HepG2 (cell line): ENCODE results near the gene ADRM1. TPM values are rescaled to one million over a fixed set of nuclear protein-coding genes. Genes with fewer than 3 reads are reported as not detected.

Experiments used
- ATAC-seq: fragments of 200-7000 bp; cut with Tn5 transposase; 3 replicates; pipeline ENCODE4 v1.9.1; 2020; ENCODE audit warnings: mild to moderate bottlenecking, moderate library complexity
- BruUV-seq: library from RNA; stranded (reverse); fragments of 400-500 nt; replicated peaks from 2 replicates; lab custom pipeline; 2021; lab: Mats Ljungman, UMichigan
- CTCF ChIA-PET: fragments of 300-600 bp; formaldehyde crosslinking; extraction: SDS; loops from one replicate; lab custom pipeline; 2021; ENCODE audit warnings: low total read pairs, inconsistent platforms, low intra/inter-chr PET ratio; lab: Yijun Ruan, JAX
- POLR2A ChIA-PET: fragments of 350-600 bp; sonication (Branson Sonifier 250); formaldehyde crosslinking; loops from one replicate; lab custom pipeline; 2020; ENCODE audit warnings: antibody characterized with exemption, inconsistent platforms; lab: Yijun Ruan, JAX
- DNase-seq: peaks from one replicate; pipeline ENCODE4 v3.0.0-alpha.2; 2015; ENCODE audit warnings: low spot score
- FAIRE-seq: peaks from 3 replicates; lab custom pipeline; 2011; peaks lifted over from hg19 to GRCh38; lab: Jason Lieb, UNC
- H2AFZ ChIP-seq: one replicate; pipeline ENCODE4 v1.6.1; 2011; ENCODE audit warnings: low read length, inconsistent platforms
- H3K27ac ChIP-seq: fragments of 300-600 bp; 3 replicates; pipeline ENCODE4 v1.8.0; 2011; ENCODE audit warnings: mixed run types, mild to moderate bottlenecking, mixed read lengths, low read length, inconsistent platforms; ENCODE audit not compliant: insufficient read depth; ENCODE audit errors: extremely low read length
- H3K27me3 ChIP-seq, 2 experiments: fragments of 200-600 bp in 1 of 2; 2 replicates in 1 of 2; 3 replicates in 1 of 2; pipeline versions ENCODE4 v1.6.0 to v1.8.0; 2011; ENCODE audit warnings: low read length in 2 of 2, mild to moderate bottlenecking in 2 of 2, moderate library complexity in 2 of 2, inconsistent platforms in 1 of 2; ENCODE audit not compliant: insufficient read depth in 2 of 2, control insufficient read depth in 1 of 2
- H3K36me3 ChIP-seq, 2 experiments: fragments of 200-600 bp in 1 of 2; replicated peaks in 1 of 2; 2 replicates in 1 of 2; 3 replicates in 1 of 2; pipeline versions ENCODE4 v1.5.1 to v1.8.0; 2011; ENCODE audit warnings: low read length in 2 of 2, inconsistent platforms in 1 of 2; ENCODE audit not compliant: insufficient read depth in 2 of 2, control insufficient read depth in 1 of 2
- H3K4me1 ChIP-seq: 2 replicates; pipeline ENCODE4 v1.5.1; 2012; ENCODE audit warnings: low read length, inconsistent platforms; ENCODE audit not compliant: insufficient read depth
- H3K4me2 ChIP-seq: 2 replicates; pipeline ENCODE4 v1.6.0; 2011; ENCODE audit warnings: low read depth, low read length, inconsistent platforms
- H3K4me3 ChIP-seq, 3 experiments: fragments of 200-600 bp in 1 of 3; sonication (generic), shearing (Covaris generic) in 1 of 3; replicated peaks in 1 of 3; 2 replicates each; pipeline ENCODE4 v1.5.1; 2011 to 2016; ENCODE audit warnings: low read length in 3 of 3, inconsistent platforms in 2 of 3, low read depth in 2 of 3, mild to moderate bottlenecking in 2 of 3, control low read depth in 1 of 3, mixed read lengths in 1 of 3; ENCODE audit not compliant: insufficient read depth in 1 of 3
- H3K79me2 ChIP-seq: one replicate; pipeline ENCODE4 v1.6.1; 2011; ENCODE audit warnings: low read length, inconsistent platforms; ENCODE audit not compliant: insufficient read depth
- H3K9ac ChIP-seq: 2 replicates; pipeline ENCODE4 v1.6.0; 2011; ENCODE audit warnings: mild to moderate bottlenecking, low read depth, low read length, inconsistent platforms; ENCODE audit not compliant: insufficient read depth
- H3K9me3 ChIP-seq: 2 replicates; pipeline ENCODE4 v1.5.1; 2012; ENCODE audit warnings: mild to moderate bottlenecking, low read length
- H4K20me1 ChIP-seq: 2 replicates; pipeline ENCODE4 v1.6.0; 2011; ENCODE audit warnings: inconsistent platforms, mild to moderate bottlenecking, low read length, moderate library complexity; ENCODE audit not compliant: insufficient read depth
- CBFB ChIP-seq: sonication (generic); formaldehyde crosslinking; IDR thresholded peaks from 2 replicates; pipeline ENCODE4 v1.4.0; 2020; ENCODE audit warnings: missing genetic modification reagents
- CERS6 ChIP-seq: sonication (generic); formaldehyde crosslinking; IDR thresholded peaks from 2 replicates; pipeline ENCODE4 v1.5.0; 2020; ENCODE audit warnings: missing genetic modification reagents
- CREB1 ChIP-seq, 2 experiments: fragments of 450-650 bp in 1 of 2; IDR thresholded peaks; 2 replicates each; pipeline ENCODE4 v1.6.1; 2016 to 2017; ENCODE audit warnings: control low read depth in 1 of 2, mild to moderate bottlenecking in 1 of 2, missing compliant biosample characterization in 1 of 2, missing genetic modification characterization in 1 of 2
- EEA1 ChIP-seq: sonication (generic); formaldehyde crosslinking; IDR thresholded peaks from 2 replicates; pipeline ENCODE4 v1.5.1; 2020; ENCODE audit warnings: mild to moderate bottlenecking, missing genetic modification reagents, borderline replicate concordance
- GATAD1 ChIP-seq: IDR thresholded peaks from 2 replicates; pipeline ENCODE4 v1.6.1; 2016; ENCODE audit warnings: missing genetic modification reagents, missing compliant biosample characterization
- HBP1 ChIP-seq: IDR thresholded peaks from 2 replicates; pipeline ENCODE4 v1.6.1; 2016; ENCODE audit warnings: low read depth, control low read depth
- HOXA5 ChIP-seq: sonication (generic); formaldehyde crosslinking; IDR thresholded peaks from 2 replicates; pipeline ENCODE4 v1.4.0; 2020; ENCODE audit warnings: missing genetic modification reagents
- KDM5A ChIP-seq: fragments of 200-600 bp; sonication (generic); IDR thresholded peaks from 2 replicates; pipeline ENCODE4 v1.7.0; 2018; ENCODE audit warnings: antibody characterized with exemption, mild to moderate bottlenecking, low read length, borderline replicate concordance
- NR1H2 ChIP-seq: sonication (generic); formaldehyde crosslinking; IDR thresholded peaks from 2 replicates; pipeline ENCODE4 v1.8.1; 2022; ENCODE audit warnings: low read depth, missing genetic modification reagents, borderline replicate concordance
- RFXANK ChIP-seq: IDR thresholded peaks from 2 replicates; pipeline ENCODE4 v1.6.1; 2016
- SUZ12 ChIP-seq: fragments of 150-350 bp; IDR thresholded peaks from 2 replicates; pipeline ENCODE4 v1.6.1; 2014; ENCODE audit warnings: low read depth, low read length
- XRCC5 ChIP-seq: fragments of 200-400 bp; formaldehyde crosslinking; optimal IDR thresholded peaks from 2 replicates; pipeline ENCODE3; 2017; ENCODE audit warnings: mild to moderate bottlenecking, low read length
- ZBTB14 ChIP-seq: sonication (generic); formaldehyde crosslinking; IDR thresholded peaks from 2 replicates; pipeline ENCODE4 v1.4.0; 2020; ENCODE audit warnings: missing genetic modification reagents
- ZFP82 ChIP-seq: sonication (generic); formaldehyde crosslinking; IDR thresholded peaks from 2 replicates; pipeline ENCODE4 v1.5.1; 2020; ENCODE audit warnings: mild to moderate bottlenecking, missing genetic modification reagents, borderline replicate concordance
- ZMYM2 ChIP-seq: sonication (generic); formaldehyde crosslinking; IDR thresholded peaks from 2 replicates; pipeline ENCODE4 v1.8.0; 2022; ENCODE audit warnings: mild to moderate bottlenecking, missing genetic modification reagents
- ZNF17 ChIP-seq: sonication (generic); formaldehyde crosslinking; IDR thresholded peaks from 2 replicates; pipeline ENCODE4 v1.5.0; 2020; ENCODE audit warnings: mild to moderate bottlenecking, missing genetic modification reagents
- ZNF292 ChIP-seq: sonication (generic); formaldehyde crosslinking; IDR thresholded peaks from 2 replicates; pipeline ENCODE4 v1.8.1; 2022; ENCODE audit warnings: mild to moderate bottlenecking, low read depth, missing genetic modification reagents, borderline replicate concordance
- ZNF496 ChIP-seq: sonication (generic); formaldehyde crosslinking; IDR thresholded peaks from 2 replicates; pipeline ENCODE4 v1.8.1; 2023; ENCODE audit warnings: mild to moderate bottlenecking, moderate library complexity, missing genetic modification reagents; ENCODE audit not compliant: insufficient replicate concordance
- ZNF792 ChIP-seq: IDR thresholded peaks from 2 replicates; pipeline ENCODE4 v1.6.1; 2016
- WGBS: methylation state at CpG from one replicate; pipeline ENCODE4 v1.1.6; 2017; ENCODE audit warnings: low lambda C conversion rate; 5-methylcytosine and 5-hydroxymethylcytosine counted together
- in situ Hi-C: cut with HindIII; loops from 2 replicates; pipeline ENCODE4 v1.10.0; 2017; ENCODE audit warnings: low pct_unique_long_range_greater_than_20kb; ENCODE audit not compliant: extremely low pct_ligation_motif_present
- intact Hi-C: fragments of 100-400 bp; cut with micrococcal nuclease; formaldehyde crosslinking; loops from one replicate; pipeline ENCODE4 v1.10.0; 2022; ENCODE audit not compliant: unreplicated experiment
- polyA plus RNA-seq, 8 experiments: library from polyadenylated mRNA; depleted of rRNA in 3 of 8; stranded (reverse) in 7 of 8; unstranded in 1 of 8; fragments of >200 nt; fragmentation: Illumina TruSeq in 4 of 8; extraction: Trizol in 4 of 8; gene quantifications; 2 replicates each; pipeline versions ENCODE4 v1.2.1 to v1.2.3, GENCODE V29; 2011 to 2016; ENCODE audit warnings: low read depth in 4 of 8, missing spikeins in 1 of 8, mixed read lengths in 1 of 8; ENCODE audit not compliant: insufficient read depth in 1 of 8
- total RNA-seq, 5 experiments: library from RNA; depleted of rRNA; stranded (reverse); fragments of >200 nt; fragmentation: Illumina TruSeq; extraction: Trizol; gene quantifications; 2 replicates each; pipeline ENCODE4 v1.2.3, GENCODE V29; 2016; ENCODE audit warnings: low read depth in 1 of 5

Gene ADRM1
- total and polyA plus RNA-seq, 2 of the 13 experiments (the other 11 are each of a cell fraction or from before 2014, with no cell fraction given) = 92.9 to 154 TPM

- TF ChIP-seq CREB1 (IDR thresholded peaks at IDR 0.05) = peak; percentile 66
- TF ChIP-seq CREB1 (CRISPR knock-in tag; IDR thresholded peaks at IDR 0.05) = no peak
- TF ChIP-seq ZBTB14 (CRISPR knock-in tag) = 0 out of 2 replicates have a peak, but pooled peaks have one; percentile 12
- TF ChIP-seq ZNF792 (CRISPR knock-in tag) = peak; percentile 96
- peak; percentile 97 for TF ChIP-seq HOXA5 (CRISPR knock-in tag)
- TF ChIP-seq EEA1 (CRISPR knock-in tag) = no peak
- TF ChIP-seq HBP1 (CRISPR knock-in tag) = no peak
- TF ChIP-seq, all 625 proteins: peak for 371
Observed at GRCh38 chr20:62301773-62302340, 940 bp upstream of the ADRM1 start (continued).

GRCh38 chr20:62303062-62303339 is 204 bp downstream of the ADRM1 start:
- ChIA-PET CTCF (interaction anchor here (2.0 to 6.1 kb wide), 5 partner anchors 66 to 102 kb away, joined by 10 to 73 read pairs (median 13); partner anchors contain the start of gene RPS21), POLR2A (interaction anchor here (1.6 to 8.3 kb wide), 3 partner anchors 65 to 83 kb away, joined by 16 to 187 read pairs (median 88); partner anchors contain the start of genes LAMA5 and RPS21)
- Histone ChIP-seq H4K20me1 (peaks cover 25% of the 10 kb centered on the region), H3K27me3 (no peaks in the 10 kb centered on the region; a peak in 1 of 5 replicates), H3K9me3 (no peaks in the 10 kb centered on the region), H3K4me3 (peak overlapping the region; percentile 70 to 98 (median 93); a peak in 5 of 6 replicates), H3K36me3 (peaks cover 20 to 36% of the 10 kb centered on the region in 2 experiments), H3K4me2 (peak overlapping the region; percentile 99), H3K27ac (peak overlapping the region; percentile 97), H2AFZ (no peak overlapping the region), H3K4me1 (peaks cover 45% of the 10 kb centered on the region), H3K79me2 (peaks cover 32% of the 10 kb centered on the region), H3K9ac (peak overlapping the region; percentile 91)
- BruUV-seq = no TSS peak
- FAIRE-seq (no peak), DNase-seq (no peak), ATAC-seq (no peak)
- in situ Hi-C loops = loop anchor here (5.0 kb wide), 1 partner anchor 64 kb away; the partner anchor contains the start of gene LAMA5
- intact Hi-C loops = no loop called here
- under 1% methylated on average over 21 of the region's 39 CpGs for WGBS
- TF ChIP-seq XRCC5 (no peak), GATAD1 (CRISPR knock-in tag) (no peak), CBFB (CRISPR knock-in tag) (no peak), NR1H2 (CRISPR knock-in tag) (no peak), ZNF496 (CRISPR knock-in tag) (no peak), CERS6 (CRISPR knock-in tag) (no peak), KDM5A (peak; percentile 19; the same call in 1 of the 2 replicates), ZMYM2 (no peak), ZNF17 (no peak), ZNF292 (no peak), RFXANK (0 out of 2 replicates have a peak, but pooled peaks have one; percentile 9), ZFP82 (CRISPR knock-in tag) (peak; percentile 2; the same call in 1 of the 2 replicates), CREB1 (IDR thresholded peaks at IDR 0.05) (no peak), CREB1 (CRISPR knock-in tag; IDR thresholded peaks at IDR 0.05) (no peak), SUZ12 (no peak)
